ENCODE results near the gene GDF2. TPM values are rescaled to one million over a fixed set of nuclear protein-coding genes. Genes with fewer than 3 reads are reported as not detected.

GDF2 gene
- total and polyA plus RNA-seq, 2 experiments from 2014 or later = not detected

DNA sequence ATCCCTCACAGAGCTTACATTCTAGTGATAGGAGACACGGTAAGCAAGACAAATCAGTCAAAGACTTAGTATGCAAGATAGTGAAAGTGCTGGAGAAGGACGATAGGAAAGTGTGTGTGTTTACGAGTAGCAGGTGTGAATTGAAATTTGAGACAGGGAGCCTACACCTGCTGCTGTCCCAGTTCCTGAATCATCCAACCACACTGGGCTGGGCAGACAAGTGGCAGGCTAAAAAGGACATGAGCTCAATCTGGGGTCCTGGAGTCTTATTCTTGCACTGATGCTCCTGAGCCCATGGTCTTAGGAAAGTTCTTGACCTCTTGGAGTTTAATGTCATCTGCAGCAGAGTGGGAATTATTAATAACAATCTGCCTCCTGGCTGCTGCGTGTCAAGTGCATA is 42.1 kb downstream of the GDF2 start:
- H3K36me3 Mint-ChIP-seq (ENCODE audit: low read depth) = no peaks in the 10 kb centered on the region
- Histone ChIP-seq H2AFZ (no peak overlapping the region), H3K36me3 (ENCODE audit: insufficient read depth) (no peaks in the 10 kb centered on the region), H3K27me3 (ENCODE audit: insufficient read depth) (no peaks in the 10 kb centered on the region), H3K4me2 (no peak overlapping the region), H3K27ac (ENCODE audit: low read depth) (no peak overlapping the region), H4K20me1 (replicated peaks; ENCODE audit: insufficient read depth) (no peaks in the 10 kb centered on the region), H3K4me3 (no peak overlapping the region), H3K9me2 (ENCODE audit: insufficient read depth) (no peaks in the 10 kb centered on the region), H3F3A (replicated peaks; ENCODE audit: low read depth) (no peaks in the 10 kb centered on the region), H3K79me2 (replicated peaks; ENCODE audit: insufficient read depth) (no peaks in the 10 kb centered on the region), H3K4me1 (ENCODE audit: insufficient read depth) (no peaks in the 10 kb centered on the region)
- TF ChIP-seq, protein P1, sequence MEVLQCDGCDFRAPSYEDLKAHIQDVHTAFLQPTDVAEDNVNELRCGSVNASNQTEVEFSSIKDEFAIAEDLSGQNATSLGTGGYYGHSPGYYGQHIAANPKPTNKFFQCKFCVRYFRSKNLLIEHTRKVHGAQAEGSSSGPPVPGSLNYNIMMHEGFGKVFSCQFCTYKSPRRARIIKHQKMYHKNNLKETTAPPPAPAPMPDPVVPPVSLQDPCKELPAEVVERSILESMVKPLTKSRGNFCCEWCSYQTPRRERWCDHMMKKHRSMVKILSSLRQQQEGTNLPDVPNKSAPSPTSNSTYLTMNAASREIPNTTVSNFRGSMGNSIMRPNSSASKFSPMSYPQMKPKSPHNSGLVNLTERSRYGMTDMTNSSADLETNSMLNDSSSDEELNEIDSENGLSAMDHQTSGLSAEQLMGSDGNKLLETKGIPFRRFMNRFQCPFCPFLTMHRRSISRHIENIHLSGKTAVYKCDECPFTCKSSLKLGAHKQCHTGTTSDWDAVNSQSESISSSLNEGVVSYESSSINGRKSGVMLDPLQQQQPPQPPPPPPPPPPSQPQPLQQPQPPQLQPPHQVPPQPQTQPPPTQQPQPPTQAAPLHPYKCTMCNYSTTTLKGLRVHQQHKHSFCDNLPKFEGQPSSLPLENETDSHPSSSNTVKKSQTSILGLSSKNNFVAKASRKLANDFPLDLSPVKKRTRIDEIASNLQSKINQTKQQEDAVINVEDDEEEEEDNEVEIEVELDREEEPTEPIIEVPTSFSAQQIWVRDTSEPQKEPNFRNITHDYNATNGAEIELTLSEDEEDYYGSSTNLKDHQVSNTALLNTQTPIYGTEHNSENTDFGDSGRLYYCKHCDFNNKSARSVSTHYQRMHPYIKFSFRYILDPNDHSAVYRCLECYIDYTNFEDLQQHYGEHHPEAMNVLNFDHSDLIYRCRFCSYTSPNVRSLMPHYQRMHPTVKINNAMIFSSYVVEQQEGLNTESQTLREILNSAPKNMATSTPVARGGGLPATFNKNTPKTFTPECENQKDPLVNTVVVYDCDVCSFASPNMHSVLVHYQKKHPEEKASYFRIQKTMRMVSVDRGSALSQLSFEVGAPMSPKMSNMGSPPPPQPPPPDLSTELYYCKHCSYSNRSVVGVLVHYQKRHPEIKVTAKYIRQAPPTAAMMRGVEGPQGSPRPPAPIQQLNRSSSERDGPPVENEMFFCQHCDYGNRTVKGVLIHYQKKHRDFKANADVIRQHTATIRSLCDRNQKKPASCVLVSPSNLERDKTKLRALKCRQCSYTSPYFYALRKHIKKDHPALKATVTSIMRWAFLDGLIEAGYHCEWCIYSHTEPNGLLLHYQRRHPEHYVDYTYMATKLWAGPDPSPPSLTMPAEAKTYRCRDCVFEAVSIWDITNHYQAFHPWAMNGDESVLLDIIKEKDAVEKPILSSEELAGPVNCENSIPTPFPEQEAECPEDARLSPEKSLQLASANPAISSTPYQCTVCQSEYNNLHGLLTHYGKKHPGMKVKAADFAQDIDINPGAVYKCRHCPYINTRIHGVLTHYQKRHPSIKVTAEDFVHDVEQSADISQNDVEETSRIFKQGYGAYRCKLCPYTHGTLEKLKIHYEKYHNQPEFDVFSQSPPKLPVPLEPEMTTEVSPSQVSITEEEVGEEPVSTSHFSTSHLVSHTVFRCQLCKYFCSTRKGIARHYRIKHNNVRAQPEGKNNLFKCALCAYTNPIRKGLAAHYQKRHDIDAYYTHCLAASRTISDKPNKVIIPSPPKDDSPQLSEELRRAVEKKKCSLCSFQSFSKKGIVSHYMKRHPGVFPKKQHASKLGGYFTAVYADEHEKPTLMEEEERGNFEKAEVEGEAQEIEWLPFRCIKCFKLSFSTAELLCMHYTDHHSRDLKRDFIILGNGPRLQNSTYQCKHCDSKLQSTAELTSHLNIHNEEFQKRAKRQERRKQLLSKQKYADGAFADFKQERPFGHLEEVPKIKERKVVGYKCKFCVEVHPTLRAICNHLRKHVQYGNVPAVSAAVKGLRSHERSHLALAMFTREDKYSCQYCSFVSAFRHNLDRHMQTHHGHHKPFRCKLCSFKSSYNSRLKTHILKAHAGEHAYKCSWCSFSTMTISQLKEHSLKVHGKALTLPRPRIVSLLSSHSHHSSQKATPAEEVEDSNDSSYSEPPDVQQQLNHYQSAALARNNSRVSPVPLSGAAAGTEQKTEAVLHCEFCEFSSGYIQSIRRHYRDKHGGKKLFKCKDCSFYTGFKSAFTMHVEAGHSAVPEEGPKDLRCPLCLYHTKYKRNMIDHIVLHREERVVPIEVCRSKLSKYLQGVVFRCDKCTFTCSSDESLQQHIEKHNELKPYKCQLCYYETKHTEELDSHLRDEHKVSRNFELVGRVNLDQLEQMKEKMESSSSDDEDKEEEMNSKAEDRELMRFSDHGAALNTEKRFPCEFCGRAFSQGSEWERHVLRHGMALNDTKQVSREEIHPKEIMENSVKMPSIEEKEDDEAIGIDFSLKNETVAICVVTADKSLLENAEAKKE (CRISPR knock-in tag; IDR thresholded peaks at IDR 0.05) = no peak
- TF ChIP-seq ZNF114 (CRISPR knock-in tag; IDR thresholded peaks at IDR 0.05) = no peak
- no peak overlapping the region for H3K4me3 Mint-ChIP-seq
- H3K27me3 Mint-ChIP-seq (ENCODE audit: insufficient read depth, low read depth, poor library complexity) = peaks cover 3% of the 10 kb centered on the region
- H3K4me1 Mint-ChIP-seq = peaks cover 15% of the 10 kb centered on the region
- ATAC-seq (peak; percentile 17; the same call in 1 of the 3 replicates), DNase-seq (ENCODE audit: low spot score) (no peak)
- no peaks in the 10 kb centered on the region for H3K9me3 Mint-ChIP-seq
- H3K27ac Mint-ChIP-seq = no peak overlapping the region

DNA sequence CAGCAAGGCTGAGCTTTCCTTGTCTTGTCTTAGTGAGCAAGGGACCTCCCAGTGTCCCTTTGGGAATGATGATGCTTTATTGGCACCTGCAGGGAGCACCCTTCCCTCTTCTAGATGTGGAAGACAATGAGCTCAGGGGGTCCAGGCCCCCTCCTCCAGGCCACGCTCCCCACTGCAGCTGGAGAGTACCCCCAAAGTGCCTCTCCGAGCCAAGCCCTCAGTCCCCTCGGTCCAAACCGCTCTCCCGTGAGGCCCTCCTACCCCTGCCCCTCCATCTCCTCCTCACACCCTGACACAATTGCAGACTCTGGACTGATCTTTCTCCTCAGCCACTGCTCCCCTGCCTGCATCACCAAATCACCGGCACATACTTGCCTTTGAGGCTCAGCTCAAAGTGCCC is 42.7 kb downstream of the GDF2 start:
- no peak overlapping the region for H3K4me3 ChIP-seq
- H3K4me2 ChIP-seq = no peak overlapping the region
- H3K9me2 ChIP-seq (ENCODE audit: insufficient read depth) = no peaks in the 10 kb centered on the region
- no peak overlapping the region for H3K4me3 Mint-ChIP-seq
- H3K36me3 Mint-ChIP-seq (ENCODE audit: low read depth) = no peaks in the 10 kb centered on the region
- H3K27me3 Mint-ChIP-seq (ENCODE audit: insufficient read depth, low read depth, poor library complexity) = peaks cover 6% of the 10 kb centered on the region
- no peaks in the 10 kb centered on the region for H3F3A ChIP-seq (replicated peaks; ENCODE audit: low read depth)
- H3K27me3 ChIP-seq (ENCODE audit: insufficient read depth) = no peaks in the 10 kb centered on the region
- no peak overlapping the region for H2AFZ ChIP-seq
- DNase-seq (ENCODE audit: low spot score) = no peak
- H3K36me3 ChIP-seq (ENCODE audit: insufficient read depth) = no peaks in the 10 kb centered on the region
- no peak for ATAC-seq
- H3K4me1 Mint-ChIP-seq = peaks cover 15% of the 10 kb centered on the region
- H4K20me1 ChIP-seq (replicated peaks; ENCODE audit: insufficient read depth) = no peaks in the 10 kb centered on the region
- H3K79me2 ChIP-seq (replicated peaks; ENCODE audit: insufficient read depth) = no peaks in the 10 kb centered on the region
- H3K27ac ChIP-seq (ENCODE audit: low read depth) = no peak overlapping the region
- peak overlapping the region; percentile 35; the same call in 1 of the 2 replicates for H3K27ac Mint-ChIP-seq
- TF ChIP-seq, protein P2, sequence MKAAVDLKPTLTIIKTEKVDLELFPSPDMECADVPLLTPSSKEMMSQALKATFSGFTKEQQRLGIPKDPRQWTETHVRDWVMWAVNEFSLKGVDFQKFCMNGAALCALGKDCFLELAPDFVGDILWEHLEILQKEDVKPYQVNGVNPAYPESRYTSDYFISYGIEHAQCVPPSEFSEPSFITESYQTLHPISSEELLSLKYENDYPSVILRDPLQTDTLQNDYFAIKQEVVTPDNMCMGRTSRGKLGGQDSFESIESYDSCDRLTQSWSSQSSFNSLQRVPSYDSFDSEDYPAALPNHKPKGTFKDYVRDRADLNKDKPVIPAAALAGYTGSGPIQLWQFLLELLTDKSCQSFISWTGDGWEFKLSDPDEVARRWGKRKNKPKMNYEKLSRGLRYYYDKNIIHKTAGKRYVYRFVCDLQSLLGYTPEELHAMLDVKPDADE (IDR thresholded peaks at IDR 0.05) = no peak
- TF ChIP-seq NANOG (IDR thresholded peaks at IDR 0.05; ENCODE audit: borderline replicate concordance) = no peak
- TF ChIP-seq ZNF114 (CRISPR knock-in tag; IDR thresholded peaks at IDR 0.05) = no peak
- no peak for TF ChIP-seq EZH2phosphoT487 (IDR thresholded peaks at IDR 0.05; ENCODE audit: unreplicated experiment)
- no peak for TF ChIP-seq EZH2 (IDR thresholded peaks at IDR 0.05; ENCODE audit: low read depth, unreplicated experiment)
- TF ChIP-seq ZNF331 (CRISPR knock-in tag; IDR thresholded peaks at IDR 0.05; ENCODE audit: low read depth) = no peak
- TF ChIP-seq, protein P3, sequence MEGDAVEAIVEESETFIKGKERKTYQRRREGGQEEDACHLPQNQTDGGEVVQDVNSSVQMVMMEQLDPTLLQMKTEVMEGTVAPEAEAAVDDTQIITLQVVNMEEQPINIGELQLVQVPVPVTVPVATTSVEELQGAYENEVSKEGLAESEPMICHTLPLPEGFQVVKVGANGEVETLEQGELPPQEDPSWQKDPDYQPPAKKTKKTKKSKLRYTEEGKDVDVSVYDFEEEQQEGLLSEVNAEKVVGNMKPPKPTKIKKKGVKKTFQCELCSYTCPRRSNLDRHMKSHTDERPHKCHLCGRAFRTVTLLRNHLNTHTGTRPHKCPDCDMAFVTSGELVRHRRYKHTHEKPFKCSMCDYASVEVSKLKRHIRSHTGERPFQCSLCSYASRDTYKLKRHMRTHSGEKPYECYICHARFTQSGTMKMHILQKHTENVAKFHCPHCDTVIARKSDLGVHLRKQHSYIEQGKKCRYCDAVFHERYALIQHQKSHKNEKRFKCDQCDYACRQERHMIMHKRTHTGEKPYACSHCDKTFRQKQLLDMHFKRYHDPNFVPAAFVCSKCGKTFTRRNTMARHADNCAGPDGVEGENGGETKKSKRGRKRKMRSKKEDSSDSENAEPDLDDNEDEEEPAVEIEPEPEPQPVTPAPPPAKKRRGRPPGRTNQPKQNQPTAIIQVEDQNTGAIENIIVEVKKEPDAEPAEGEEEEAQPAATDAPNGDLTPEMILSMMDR (conservative IDR thresholded peaks at IDR 0.05; ENCODE audit: low read depth in 2 of 2) = no peak
- TF ChIP-seq, protein P4, sequence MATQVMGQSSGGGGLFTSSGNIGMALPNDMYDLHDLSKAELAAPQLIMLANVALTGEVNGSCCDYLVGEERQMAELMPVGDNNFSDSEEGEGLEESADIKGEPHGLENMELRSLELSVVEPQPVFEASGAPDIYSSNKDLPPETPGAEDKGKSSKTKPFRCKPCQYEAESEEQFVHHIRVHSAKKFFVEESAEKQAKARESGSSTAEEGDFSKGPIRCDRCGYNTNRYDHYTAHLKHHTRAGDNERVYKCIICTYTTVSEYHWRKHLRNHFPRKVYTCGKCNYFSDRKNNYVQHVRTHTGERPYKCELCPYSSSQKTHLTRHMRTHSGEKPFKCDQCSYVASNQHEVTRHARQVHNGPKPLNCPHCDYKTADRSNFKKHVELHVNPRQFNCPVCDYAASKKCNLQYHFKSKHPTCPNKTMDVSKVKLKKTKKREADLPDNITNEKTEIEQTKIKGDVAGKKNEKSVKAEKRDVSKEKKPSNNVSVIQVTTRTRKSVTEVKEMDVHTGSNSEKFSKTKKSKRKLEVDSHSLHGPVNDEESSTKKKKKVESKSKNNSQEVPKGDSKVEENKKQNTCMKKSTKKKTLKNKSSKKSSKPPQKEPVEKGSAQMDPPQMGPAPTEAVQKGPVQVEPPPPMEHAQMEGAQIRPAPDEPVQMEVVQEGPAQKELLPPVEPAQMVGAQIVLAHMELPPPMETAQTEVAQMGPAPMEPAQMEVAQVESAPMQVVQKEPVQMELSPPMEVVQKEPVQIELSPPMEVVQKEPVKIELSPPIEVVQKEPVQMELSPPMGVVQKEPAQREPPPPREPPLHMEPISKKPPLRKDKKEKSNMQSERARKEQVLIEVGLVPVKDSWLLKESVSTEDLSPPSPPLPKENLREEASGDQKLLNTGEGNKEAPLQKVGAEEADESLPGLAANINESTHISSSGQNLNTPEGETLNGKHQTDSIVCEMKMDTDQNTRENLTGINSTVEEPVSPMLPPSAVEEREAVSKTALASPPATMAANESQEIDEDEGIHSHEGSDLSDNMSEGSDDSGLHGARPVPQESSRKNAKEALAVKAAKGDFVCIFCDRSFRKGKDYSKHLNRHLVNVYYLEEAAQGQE (IDR thresholded peaks at IDR 0.05; ENCODE audit: unreplicated experiment) = no peak
- H3K4me1 ChIP-seq (ENCODE audit: insufficient read depth) = no peaks in the 10 kb centered on the region
- H3K9me3 Mint-ChIP-seq = no peaks in the 10 kb centered on the region

Data from GM23338 (cell line).